ENCODE results near the gene ADGRA1.

DNA sequence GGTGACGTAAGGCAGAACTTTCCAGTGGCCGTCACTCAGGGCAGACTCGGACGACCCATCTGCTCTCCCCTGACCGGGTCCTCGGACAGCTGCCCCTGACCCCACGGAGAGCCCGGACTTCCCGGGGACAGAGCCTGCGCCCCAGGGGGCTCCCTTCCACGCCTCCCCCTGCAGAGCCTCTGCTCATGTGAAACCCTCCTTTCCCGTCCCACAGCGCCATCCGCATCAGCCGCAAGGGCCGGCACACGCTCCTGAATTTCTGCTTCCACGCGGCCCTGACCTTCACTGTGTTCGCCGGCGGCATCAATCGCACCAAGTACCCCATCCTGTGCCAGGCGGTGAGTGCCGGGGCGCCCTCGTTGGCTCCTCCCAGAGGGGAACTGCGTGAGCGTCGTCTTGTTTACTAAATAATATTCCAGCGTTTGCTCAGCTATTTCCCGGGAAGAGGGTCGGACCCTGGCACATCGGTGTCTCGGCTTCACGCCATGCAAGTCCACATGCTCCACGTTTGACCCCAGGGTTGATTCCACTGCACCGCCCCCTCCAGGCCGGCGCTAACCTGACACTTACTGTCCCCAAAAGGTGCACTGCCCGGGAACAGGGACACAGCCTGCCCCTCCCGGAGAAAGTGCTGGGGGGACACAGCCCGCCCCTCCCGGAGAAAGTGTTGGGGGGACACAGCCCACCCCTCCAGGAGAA is 10.9 kb downstream of the ADGRA1 start:
- TF ChIP-seq CTCF (IDR thresholded peaks at IDR 0.05) (no peak), POLR2AphosphoS5 (IDR thresholded peaks at IDR 0.05) (no peak)
